Keratinocyte (primary cell): ENCODE results near the gene DENND5B. TPM values are rescaled to one million over a fixed set of nuclear protein-coding genes. Genes with fewer than 3 reads are reported as not detected.

ENCODE experiments used
- DNase-seq: peaks from one replicate; pipeline ENCODE4 v3.0.0-alpha.2; 2011; ENCODE audit warnings: low read depth, missing footprints, low spot score
- FAIRE-seq: peaks from 2 replicates; lab custom pipeline; 2011; peaks lifted over from hg19 to GRCh38; lab: Jason Lieb, UNC
- H2AFZ ChIP-seq: 2 replicates; pipeline ENCODE4 v1.6.0; 2012; ENCODE audit warnings: low read length, control low read depth, inconsistent platforms; ENCODE audit not compliant: control insufficient read depth
- H3K27ac ChIP-seq: 2 replicates; pipeline ENCODE4 v1.5.1; 2011; ENCODE audit warnings: low read length; ENCODE audit not compliant: control insufficient read depth, insufficient read depth
- H3K27me3 ChIP-seq: 3 replicates; pipeline ENCODE4 v1.6.0; 2011; ENCODE audit warnings: low read length; ENCODE audit not compliant: control insufficient read depth, insufficient read depth; ENCODE audit errors: extremely low read depth
- H3K36me3 ChIP-seq, 2 experiments: 2 replicates in 1 of 2; 3 replicates in 1 of 2; pipeline ENCODE4 v1.5.1; 2011; ENCODE audit warnings: low read length in 2 of 2, mild to moderate bottlenecking in 1 of 2; ENCODE audit not compliant: control insufficient read depth in 2 of 2, insufficient read depth in 2 of 2; ENCODE audit errors: extremely low read depth in 1 of 2
- H3K4me1 ChIP-seq: 3 replicates; pipeline ENCODE4 v1.5.1; 2011; ENCODE audit warnings: low read length; ENCODE audit not compliant: control insufficient read depth, insufficient read depth; ENCODE audit errors: extremely low read depth
- H3K4me2 ChIP-seq: 3 replicates; pipeline ENCODE4 v1.6.0; 2011; ENCODE audit warnings: low read depth, low read length; ENCODE audit not compliant: control insufficient read depth, insufficient read depth; ENCODE audit errors: extremely low read depth
- H3K4me3 ChIP-seq, 3 experiments: fragments of 200-600 bp in 1 of 3; sonication (generic) in 1 of 3; 2 replicates in 2 of 3; 3 replicates in 1 of 3; pipeline ENCODE4 v1.5.1; 2011 to 2016; ENCODE audit warnings: low read length in 3 of 3, mild to moderate bottlenecking in 3 of 3, control low read depth in 2 of 3, inconsistent platforms in 1 of 3, low read depth in 1 of 3, mixed read lengths in 1 of 3, mixed run types in 1 of 3, moderate library complexity in 1 of 3; ENCODE audit not compliant: control insufficient read depth in 2 of 3, insufficient read depth in 2 of 3; ENCODE audit errors: extremely low read depth in 1 of 3
- H3K79me2 ChIP-seq: 2 replicates; pipeline ENCODE4 v1.6.0; 2012; ENCODE audit warnings: low read length; ENCODE audit not compliant: control insufficient read depth, insufficient read depth
- H3K9ac ChIP-seq: 3 replicates; pipeline ENCODE4 v1.6.0; 2011; ENCODE audit warnings: low read length; ENCODE audit not compliant: control insufficient read depth, insufficient read depth; ENCODE audit errors: extremely low read depth
- H3K9me1 ChIP-seq: 3 replicates; pipeline ENCODE4 v1.6.0; 2011; ENCODE audit warnings: low read length; ENCODE audit not compliant: control insufficient read depth, insufficient read depth; ENCODE audit errors: extremely low read depth
- H3K9me3 ChIP-seq: 2 replicates; pipeline ENCODE4 v1.5.1; 2012; ENCODE audit warnings: low read depth, low read length; ENCODE audit not compliant: control insufficient read depth
- H4K20me1 ChIP-seq: 3 replicates; pipeline ENCODE4 v1.6.0; 2011; ENCODE audit warnings: low read length; ENCODE audit not compliant: control insufficient read depth, insufficient read depth; ENCODE audit errors: extremely low read depth
- CTCF ChIP-seq, 3 experiments: IDR thresholded peaks in 1 of 3; conservative IDR thresholded peaks in 1 of 3; optimal IDR thresholded peaks in 1 of 3; 2 replicates in 2 of 3; 3 replicates in 1 of 3; pipeline versions ENCODE3 to v1.5.1; 2011; ENCODE audit warnings: low read length in 3 of 3, mild to moderate bottlenecking in 3 of 3, moderate library complexity in 2 of 3, control low read depth in 1 of 3, inconsistent platforms in 1 of 3; ENCODE audit not compliant: insufficient read depth in 2 of 3; ENCODE audit errors: extremely low read depth in 1 of 3
- EZH2 ChIP-seq: IDR thresholded peaks from one replicate; pipeline ENCODE4 v1.6.1; 2012; ENCODE audit warnings: inconsistent platforms, mild to moderate bottlenecking, low read length, moderate library complexity
- dilution Hi-C: fragments of 300-500 bp; cut with MboI; formaldehyde crosslinking; loops from one replicate; pipeline ENCODE4 v1.7.0; 2020; ENCODE audit warnings: low sequenced_read_pairs; ENCODE audit not compliant: extremely low pct_ligation_motif_present
- polyA plus RNA-seq, 5 experiments: library from polyadenylated mRNA; depleted of rRNA in 3 of 5; stranded (reverse) in 3 of 5; stranded (forward) in 1 of 5; unstranded in 1 of 5; fragments of >200 nt; gene quantifications; 1 replicate in 1 of 5; 2 replicates in 3 of 5; 3 replicates in 1 of 5; pipeline versions ENCODE4 v1.2.1 to v1.2.3, GENCODE V29; 2011 to 2012; ENCODE audit warnings: missing spikeins in 2 of 5, low read depth in 1 of 5, low replicate concordance in 1 of 5

The DENND5B gene
- polyA plus RNA-seq, 1 donor (not counting 4 experiments of a cell fraction or from before 2014, with no cell fraction given): 4.7 TPM

GRCh38 chr12:31342286-31342685 is 248.7 kb downstream of the DENND5B start:
- Histone ChIP-seq H3K27ac (no peak overlapping the region), H3K9me1 (no peaks in the 10 kb centered on the region), H3K9ac (no peak overlapping the region), H4K20me1 (no peaks in the 10 kb centered on the region), H3K79me2 (no peaks in the 10 kb centered on the region), H3K9me3 (no peaks in the 10 kb centered on the region), H2AFZ (no peak overlapping the region), H3K4me3 (no peak overlapping the region), H3K36me3 (no peaks in the 10 kb centered on the region), H3K27me3 (no peaks in the 10 kb centered on the region), H3K4me2 (no peak overlapping the region), H3K4me1 (peaks cover 3% of the 10 kb centered on the region)
- TF ChIP-seq CTCF (optimal IDR thresholded peaks at IDR 0.05 in 1 of 3, IDR thresholded peaks at IDR 0.05 in 1 of 3, conservative IDR thresholded peaks at IDR 0.05 in 1 of 3; ENCODE audit: extremely low read depth in 1 of 3, insufficient read depth in 2 of 3, low read length in 3 of 3) (no peak), EZH2 (no peak)
- DNase-seq: no peak
- dilution Hi-C loops: no loop called here
- no peak for FAIRE-seq

GRCh38 chr12:31339831-31340622 is 250.9 kb downstream of the DENND5B start:
- H2AFZ ChIP-seq: peak overlapping the region; percentile 2
- no peaks in the 10 kb centered on the region for H3K9me1 ChIP-seq
- dilution Hi-C loops: no loop called here
- no peaks in the 10 kb centered on the region for H3K27me3 ChIP-seq
- H3K4me2 ChIP-seq: no peak overlapping the region
- no peak overlapping the region for H3K4me3 ChIP-seq
- FAIRE-seq (no peak), DNase-seq (no peak)
- peaks cover 3% of the 10 kb centered on the region for H3K4me1 ChIP-seq
- no peaks in the 10 kb centered on the region for H4K20me1 ChIP-seq
- TF ChIP-seq EZH2 (no peak), CTCF (optimal IDR thresholded peaks at IDR 0.05 in 1 of 3, IDR thresholded peaks at IDR 0.05 in 1 of 3, conservative IDR thresholded peaks at IDR 0.05 in 1 of 3; ENCODE audit: extremely low read depth in 1 of 3, insufficient read depth in 2 of 3, low read length in 3 of 3) (no peak)
- no peak overlapping the region for H3K9ac ChIP-seq
- H3K79me2 ChIP-seq: no peaks in the 10 kb centered on the region
- H3K36me3 ChIP-seq: no peaks in the 10 kb centered on the region
- no peaks in the 10 kb centered on the region for H3K9me3 ChIP-seq
- no peak overlapping the region for H3K27ac ChIP-seq
